Type B pancreatic cell (in vitro differentiated cells): ENCODE results near the gene EPOP. TPM values are rescaled to one million over a fixed set of nuclear protein-coding genes. Genes with fewer than 3 reads are reported as not detected.
A peak's percentile ranks its signal among the peaks of the same experiment; 100 is the strongest.

ENCODE experiments used
- DNase-seq: peaks from one replicate; pipeline ENCODE4 v3.0.0; 2021; ENCODE audit warnings: mixed read lengths; ENCODE audit not compliant: unreplicated experiment; ENCODE audit errors: extremely low spot score
- H3K27ac Mint-ChIP-seq: 2 replicates; pipeline ENCODE4 v1.8.0; 2021; ENCODE audit warnings: mild to moderate bottlenecking, mixed read lengths
- H3K27me3 Mint-ChIP-seq: 2 replicates; pipeline ENCODE4 v1.8.0; 2021; ENCODE audit warnings: mixed read lengths
- H3K36me3 Mint-ChIP-seq: 2 replicates; pipeline ENCODE4 v1.8.0; 2021; ENCODE audit warnings: mixed read lengths
- H3K4me1 Mint-ChIP-seq: one replicate; pipeline ENCODE4 v1.8.0; 2021; ENCODE audit warnings: mixed read lengths; ENCODE audit not compliant: unreplicated experiment
- H3K4me3 Mint-ChIP-seq: 2 replicates; pipeline ENCODE4 v1.8.0; 2021; ENCODE audit warnings: mild to moderate bottlenecking, mixed read lengths
- H3K9me3 Mint-ChIP-seq: 2 replicates; pipeline ENCODE4 v1.8.0; 2021; ENCODE audit warnings: mixed read lengths
- CTCF ChIP-seq: fragments of 200-600 bp; sonication (generic); conservative IDR thresholded peaks from 2 replicates; pipeline ENCODE4 v1.5.0; 2021; ENCODE audit warnings: antibody characterized with exemption, mild to moderate bottlenecking
- total RNA-seq: library from RNA; stranded (reverse); gene quantifications from 2 replicates; pipeline ENCODE4 v1.2.1, GENCODE V29; 2021; ENCODE audit warnings: low replicate concordance

The EPOP gene
- total RNA-seq, 1 donor from 2014 or later: 6.2 TPM

GRCh38 chr17:38658741-38659345 is 15.9 kb downstream of the EPOP start:
- Mint-ChIP-seq H3K36me3 (no peaks in the 10 kb centered on the region), H3K9me3 (no peaks in the 10 kb centered on the region), H3K4me3 (no peak overlapping the region), H3K27me3 (peaks cover 20% of the 10 kb centered on the region), H3K4me1 (peaks cover 21% of the 10 kb centered on the region), H3K27ac (no peak overlapping the region)
- no peak for DNase-seq
- no peak for TF ChIP-seq CTCF

GRCh38 chr17:38657824-38658740 is 16.7 kb downstream of the EPOP start:
- Mint-ChIP-seq H3K4me1 (peaks cover 21% of the 10 kb centered on the region), H3K4me3 (no peak overlapping the region), H3K9me3 (no peaks in the 10 kb centered on the region), H3K27ac (peak overlapping the region; percentile 63), H3K27me3 (peaks cover 20% of the 10 kb centered on the region), H3K36me3 (no peaks in the 10 kb centered on the region)
- no peak for TF ChIP-seq CTCF
- no peak for DNase-seq

- DNase-seq: no peak
- Mint-ChIP-seq H3K4me3 (no peak overlapping the region), H3K9me3 (no peaks in the 10 kb centered on the region), H3K27ac (peak overlapping the region; percentile 63), H3K36me3 (no peaks in the 10 kb centered on the region), H3K27me3 (peaks cover 20% of the 10 kb centered on the region), H3K4me1 (peaks cover 21% of the 10 kb centered on the region)
- no peak for TF ChIP-seq CTCF
Observed at GRCh38 chr17:38656959-38657823, 17.6 kb downstream of the EPOP start.

GRCh38 chr17:38654411-38655398 is 20.1 kb downstream of the EPOP start:
- Mint-ChIP-seq H3K27ac (no peak overlapping the region), H3K9me3 (no peaks in the 10 kb centered on the region), H3K4me3 (peak overlapping the region; percentile 22), H3K36me3 (no peaks in the 10 kb centered on the region), H3K4me1 (peaks cover 21% of the 10 kb centered on the region), H3K27me3 (peaks cover 12% of the 10 kb centered on the region)
- TF ChIP-seq CTCF: no peak
- no peak for DNase-seq
